ENCODE results near the gene FPGS. TPM values are rescaled to one million over a fixed set of nuclear protein-coding genes. Genes with fewer than 3 reads are reported as not detected.
"Not testable (repeated sequence)": the region's sequence is repeated elsewhere in the genome, so short reads cannot be mapped to it uniquely, and the experiment has no call there.

Gene FPGS
- total and polyA plus RNA-seq, 2 of the 4 experiments (the other 2 are of a cell fraction): 43.9 to 75.7 TPM

GRCh38 chr9:127845619-127846018 lies 42.9 kb downstream of the FPGS start:
- not testable (repeated sequence) for H3K4me2 ChIP-seq (ENCODE audit: low read depth, low read length); BruUV-seq (replicated peaks)
- 91% methylated on average over 4 of the region's 4 CpGs; no CpG with 5 or more reads in 1 of the 2 experiments for WGBS, 2 experiments (ENCODE audit: extremely low coverage in 2 of 2, insufficient read length in 1 of 2)

More at GRCh38 chr9:127845619-127846018, 42.9 kb downstream of the FPGS start:
- intact Hi-C loops (cut with micrococcal nuclease); H3K56ac ChIP-seq (ENCODE audit: extremely low read depth, insufficient read depth, low read length); CTCF ChIA-PET; H2AK9ac ChIP-seq (replicated peaks; ENCODE audit: low read depth, low read length, poor library complexity); H3K4me3 ChIP-seq (ENCODE audit: insufficient read depth, low read depth, low read length); dilution Hi-C loops (cut with HindIII; ENCODE audit: low sequenced_read_pairs, unreplicated experiment); H4K5ac ChIP-seq (ENCODE audit: low read depth, low read length); in situ Hi-C loops (cut with MboI; ENCODE audit: low sequenced_read_pairs); H3K27me3 ChIP-seq (ENCODE audit: control insufficient read depth, insufficient read depth, low read length); ATAC-seq (ENCODE audit: low read depth); DNase-seq; H3K18ac ChIP-seq (ENCODE audit: low read depth, low read length); H3K9ac ChIP-seq (ENCODE audit: low read depth, low read length); H3K9me3 ChIP-seq (ENCODE audit: control insufficient read depth, insufficient read depth, low read length); H3K27ac ChIP-seq (ENCODE audit: insufficient read depth, low read length); H2AFZ ChIP-seq (replicated peaks; ENCODE audit: low read length, poor library complexity); POLR2A ChIA-PET (ENCODE audit: unreplicated experiment); H4K20me1 ChIP-seq (ENCODE audit: insufficient read depth, low read length): not testable (repeated sequence)
- Histone ChIP-seq H3K4me1 (ENCODE audit: control insufficient read depth, insufficient read depth, low read length) (peaks cover 16% of the 10 kb centered on the region), H3K36me3 (ENCODE audit: control insufficient read depth, insufficient read depth, low read length) (peaks cover 32% of the 10 kb centered on the region), H2AK5ac (ENCODE audit: low read depth, low read length) (peak overlapping the region; percentile 65; the same call in 1 of the 2 replicates), H2BK15ac (ENCODE audit: low read depth, low read length) (peak overlapping the region; percentile 43; the same call in 1 of the 3 replicates), H4K8ac (ENCODE audit: low read depth in 2 of 2, low read length in 2 of 2) (peak overlapping the region; percentile 75 to 87; a peak in 2 of 4 replicates), H2BK20ac (ENCODE audit: low read depth, low read length) (peak overlapping the region; percentile 59; the same call in 1 of the 2 replicates), H3K4ac (ENCODE audit: low read depth, low read length) (peak overlapping the region; percentile 89), H3K14ac (replicated peaks; ENCODE audit: low read depth, low read length) (peak overlapping the region; percentile 79; the same call in 1 of the 2 replicates), H3K23ac (ENCODE audit: low read depth, low read length) (peak overlapping the region; percentile 48; the same call in 1 of the 2 replicates), H3K9me1 (ENCODE audit: insufficient read depth, low read length) (peaks cover 13% of the 10 kb centered on the region), H2BK5ac (ENCODE audit: low read depth, low read length, poor library complexity, severe bottlenecking) (peak overlapping the region; percentile 43), H2BK120ac (ENCODE audit: low read depth, low read length) (peak overlapping the region; percentile 80), H3K79me1 (ENCODE audit: low read depth in 1 of 2, low read length in 2 of 2) (peaks cover 40 to 79% of the 10 kb centered on the region in 2 experiments), H4K91ac (ENCODE audit: insufficient read depth, low read depth, low read length) (peak overlapping the region; percentile 74)
